Esophagus muscularis mucosa (tissue), 3 donors: ENCODE results near the gene GNB5.

ENCODE experiments used
- CTCF ChIP-seq, 3 experiments: fragments of 200-600 bp in 2 of 3; fragments of 450-650 bp in 1 of 3; sonication (generic) in 2 of 3; IDR thresholded peaks; one replicate each; pipeline ENCODE4 v1.5.1; 2017 to 2019; ENCODE audit warnings: antibody characterized with exemption in 3 of 3, mild to moderate bottlenecking in 2 of 3, moderate library complexity in 1 of 3
- POLR2A ChIP-seq: fragments of 450-650 bp; IDR thresholded peaks from one replicate; pipeline ENCODE4 v1.6.1; 2017; ENCODE audit warnings: antibody characterized with exemption, moderate library complexity, mild to moderate bottlenecking, low read depth

GRCh38 chr15:52185151-52185561, 6.0 kb downstream of the GNB5 start:
- TF ChIP-seq CTCF (IDR thresholded peaks at IDR 0.05) (no peak), POLR2A (no peak)
